Measurements from ENCODE around the gene ENO2.

Gene ENO2

GRCh38 chr12:6939191-6939540 is 24.8 kb downstream of the ENO2 start:
- no peak for DNase-seq (ENCODE audit: low read depth in 2 of 2)
- H3K4me3 ChIP-seq (replicated peaks in 1 of 2; ENCODE audit: low read depth in 2 of 2, low read length in 2 of 2) = no peak overlapping the region
- no peak for TF ChIP-seq CTCF (IDR thresholded peaks at IDR 0.05; ENCODE audit: low read depth, low read length)

- TF ChIP-seq CTCF (IDR thresholded peaks at IDR 0.05; ENCODE audit: low read depth, low read length) = no peak
- DNase-seq (ENCODE audit: low read depth in 2 of 2) = no peak
- H3K4me3 ChIP-seq (replicated peaks in 1 of 2; ENCODE audit: low read depth in 2 of 2, low read length in 2 of 2) = no peak overlapping the region
Observed at GRCh38 chr12:6941267-6941666, 26.9 kb downstream of the ENO2 start.

- no peak for TF ChIP-seq CTCF (IDR thresholded peaks at IDR 0.05; ENCODE audit: low read depth, low read length)
- H3K4me3 ChIP-seq (replicated peaks in 1 of 2; ENCODE audit: low read depth in 2 of 2, low read length in 2 of 2) = no peak overlapping the region
- DNase-seq (ENCODE audit: low read depth in 2 of 2) = no peak
Observed at GRCh38 chr12:6941782-6942181, 27.4 kb downstream of the ENO2 start.

- TF ChIP-seq CTCF (IDR thresholded peaks at IDR 0.05; ENCODE audit: low read depth, low read length) = no peak
- H3K4me3 ChIP-seq (replicated peaks in 1 of 2; ENCODE audit: low read depth in 2 of 2, low read length in 2 of 2) = no peak overlapping the region
- no peak for DNase-seq (ENCODE audit: low read depth in 2 of 2)
Observed at GRCh38 chr12:6942331-6942665, 27.9 kb downstream of the ENO2 start.

- no peak overlapping the region for H3K4me3 ChIP-seq (replicated peaks in 1 of 2; ENCODE audit: low read depth in 2 of 2, low read length in 2 of 2)
- DNase-seq (ENCODE audit: low read depth in 2 of 2) = peak; percentile 96 to 97
- no peak for TF ChIP-seq CTCF (IDR thresholded peaks at IDR 0.05; ENCODE audit: low read depth, low read length)
Observed at GRCh38 chr12:6943389-6943721, 29.0 kb downstream of the ENO2 start.

GRCh38 chr12:6943722-6944380 is 29.5 kb downstream of the ENO2 start, which contains the start of the genes C12orf57 and RNU7-1:
C12orf57 (plus strand) TSS chr12:6944022; CDS start chr12:6944122, 100 bp downstream.
RNU7-1 (plus strand) TSS chr12:6943816.
- peak; percentile 88 to 95 for DNase-seq (ENCODE audit: low read depth in 2 of 2)
- no peak for TF ChIP-seq CTCF (IDR thresholded peaks at IDR 0.05; ENCODE audit: low read depth, low read length)
- H3K4me3 ChIP-seq (replicated peaks in 1 of 2; ENCODE audit: low read depth in 2 of 2, low read length in 2 of 2) = peak within 1 kb of the TSS; percentile 80 to 83
